HEK293 (cell line): ENCODE data around the gene RCSD1.

Experiments used
- GLI2 ChIP-seq: fragments of 450-650 bp; formaldehyde crosslinking; IDR thresholded peaks from 2 replicates; pipeline ENCODE4; 2017; ENCODE audit warnings: missing biosample characterization, missing genetic modification characterization, low read depth, borderline replicate concordance
- HOXA7 ChIP-seq: sonication (generic); formaldehyde crosslinking; IDR thresholded peaks from 2 replicates; pipeline ENCODE4 v1.8.1; 2022; ENCODE audit warnings: missing genetic modification reagents, borderline replicate concordance
- RBAK ChIP-seq: fragments of 450-650 bp; formaldehyde crosslinking; IDR thresholded peaks from 2 replicates; pipeline ENCODE4 v1.5.1; 2016; ENCODE audit warnings: missing biosample characterization, missing genetic modification characterization
- SALL2 ChIP-seq: fragments of 450-650 bp; formaldehyde crosslinking; IDR thresholded peaks from 2 replicates; pipeline ENCODE4 v1.5.0; 2017; ENCODE audit warnings: missing biosample characterization, mild to moderate bottlenecking, missing genetic modification characterization, borderline replicate concordance
- SETDB1 ChIP-seq: IDR thresholded peaks from one replicate; pipeline ENCODE4 v1.6.1; 2017; ENCODE audit warnings: mild to moderate bottlenecking, low read length, moderate library complexity, mixed read lengths; ENCODE audit not compliant: insufficient read length
- ZBTB17 ChIP-seq: fragments of 450-650 bp; formaldehyde crosslinking; IDR thresholded peaks from 2 replicates; pipeline ENCODE4 v1.5.1; 2016; ENCODE audit warnings: missing biosample characterization, missing genetic modification characterization
- ZBTB20 ChIP-seq: fragments of 450-650 bp; formaldehyde crosslinking; IDR thresholded peaks from 2 replicates; pipeline ENCODE4 v1.5.1; 2016; ENCODE audit warnings: missing biosample characterization, missing genetic modification characterization
- ZEB2 ChIP-seq: fragments of 450-650 bp; formaldehyde crosslinking; IDR thresholded peaks from 2 replicates; pipeline ENCODE4 v1.5.1; 2016; ENCODE audit warnings: missing biosample characterization, missing genetic modification characterization
- ZNF133 ChIP-seq: fragments of 450-650 bp; formaldehyde crosslinking; IDR thresholded peaks from 2 replicates; pipeline ENCODE4 v1.5.1; 2016; ENCODE audit warnings: missing biosample characterization, missing genetic modification characterization
- ZNF16 ChIP-seq: fragments of 450-650 bp; formaldehyde crosslinking; IDR thresholded peaks from 2 replicates; pipeline ENCODE4 v1.5.1; 2016; ENCODE audit warnings: low read depth, missing biosample characterization, missing genetic modification characterization
- ZNF169 ChIP-seq: fragments of 450-650 bp; formaldehyde crosslinking; IDR thresholded peaks from 2 replicates; pipeline ENCODE4 v1.5.1; 2016; ENCODE audit warnings: missing biosample characterization, missing genetic modification characterization
- ZNF174 ChIP-seq: fragments of 450-650 bp; formaldehyde crosslinking; IDR thresholded peaks from 2 replicates; pipeline ENCODE4 v1.5.0; 2017; ENCODE audit warnings: missing biosample characterization, mild to moderate bottlenecking, missing genetic modification characterization
- ZNF184 ChIP-seq: fragments of 450-650 bp; IDR thresholded peaks from 2 replicates; pipeline ENCODE4 v1.5.1; 2018; ENCODE audit warnings: missing biosample characterization, mild to moderate bottlenecking, missing genetic modification characterization
- ZNF2 ChIP-seq: fragments of 450-650 bp; formaldehyde crosslinking; IDR thresholded peaks from 2 replicates; pipeline ENCODE4 v1.5.1; 2016; ENCODE audit warnings: missing biosample characterization, missing genetic modification characterization
- ZNF221 ChIP-seq: fragments of 450-650 bp; formaldehyde crosslinking; IDR thresholded peaks from 2 replicates; pipeline ENCODE4 v1.5.1; 2017; ENCODE audit warnings: missing biosample characterization, missing genetic modification characterization, borderline replicate concordance
- ZNF423 ChIP-seq: fragments of 450-650 bp; formaldehyde crosslinking; IDR thresholded peaks from 2 replicates; pipeline ENCODE4 v1.5.1; 2016; ENCODE audit warnings: missing biosample characterization, missing genetic modification characterization
- ZNF600 ChIP-seq: fragments of 450-650 bp; formaldehyde crosslinking; IDR thresholded peaks from 2 replicates; pipeline ENCODE4 v1.5.1; 2016; ENCODE audit warnings: missing biosample characterization, missing genetic modification characterization
- ZNF626 ChIP-seq: fragments of 450-650 bp; sonication (Bioruptor Pico); formaldehyde crosslinking; IDR thresholded peaks from 2 replicates; pipeline ENCODE4 v1.5.1; 2018; ENCODE audit warnings: missing biosample characterization, missing genetic modification characterization, inconsistent platforms
- ZNF654 ChIP-seq: fragments of 450-650 bp; formaldehyde crosslinking; IDR thresholded peaks from 2 replicates; pipeline ENCODE4 v1.5.1; 2016; ENCODE audit warnings: low read depth, missing biosample characterization, missing genetic modification characterization
- ZNF707 ChIP-seq: fragments of 450-650 bp; formaldehyde crosslinking; IDR thresholded peaks from 2 replicates; pipeline ENCODE4 v1.5.1; 2016; ENCODE audit warnings: missing biosample characterization, missing genetic modification characterization
- ZNF785 ChIP-seq: fragments of 450-650 bp; formaldehyde crosslinking; IDR thresholded peaks from 2 replicates; pipeline ENCODE4 v1.5.1; 2016; ENCODE audit warnings: missing biosample characterization, missing genetic modification characterization
- ZNF792 ChIP-seq: fragments of 450-650 bp; formaldehyde crosslinking; IDR thresholded peaks from 2 replicates; pipeline ENCODE4 v1.5.1; 2016; ENCODE audit warnings: missing biosample characterization, missing genetic modification characterization
- ZXDB ChIP-seq: fragments of 450-650 bp; formaldehyde crosslinking; IDR thresholded peaks from 2 replicates; pipeline ENCODE4 v1.5.1; 2016; ENCODE audit warnings: missing biosample characterization, missing genetic modification characterization
- TF ChIP-seq, protein P1 (sequence below): fragments of 450-650 bp; formaldehyde crosslinking; IDR thresholded peaks from 2 replicates; pipeline ENCODE4 v1.5.1; 2017; ENCODE audit warnings: missing biosample characterization, missing genetic modification characterization
- TF ChIP-seq, protein P2 (sequence below): fragments of 450-650 bp; formaldehyde crosslinking; IDR thresholded peaks from 2 replicates; pipeline ENCODE4 v1.5.0; 2017; ENCODE audit warnings: missing biosample characterization, missing genetic modification characterization, borderline replicate concordance
- TF ChIP-seq, protein P3 (sequence below): fragments of 450-650 bp; formaldehyde crosslinking; IDR thresholded peaks from 2 replicates; pipeline ENCODE4 v1.5.1; 2016; ENCODE audit warnings: missing biosample characterization, missing genetic modification characterization
- TF ChIP-seq, protein P4 (sequence below): fragments of 450-650 bp; formaldehyde crosslinking; IDR thresholded peaks from 2 replicates; pipeline ENCODE4 v1.5.1; 2016; ENCODE audit warnings: missing biosample characterization, missing genetic modification characterization
- TF ChIP-seq, protein P5 (sequence below): fragments of 450-650 bp; IDR thresholded peaks from 2 replicates; pipeline ENCODE4 v1.5.1; 2018; ENCODE audit warnings: missing biosample characterization, mild to moderate bottlenecking, missing genetic modification characterization
- TF ChIP-seq, protein P6 (sequence below): fragments of 450-650 bp; formaldehyde crosslinking; IDR thresholded peaks from 2 replicates; pipeline ENCODE4 v1.5.1; 2016; ENCODE audit warnings: missing biosample characterization, missing genetic modification characterization

The RCSD1 gene

DNA sequence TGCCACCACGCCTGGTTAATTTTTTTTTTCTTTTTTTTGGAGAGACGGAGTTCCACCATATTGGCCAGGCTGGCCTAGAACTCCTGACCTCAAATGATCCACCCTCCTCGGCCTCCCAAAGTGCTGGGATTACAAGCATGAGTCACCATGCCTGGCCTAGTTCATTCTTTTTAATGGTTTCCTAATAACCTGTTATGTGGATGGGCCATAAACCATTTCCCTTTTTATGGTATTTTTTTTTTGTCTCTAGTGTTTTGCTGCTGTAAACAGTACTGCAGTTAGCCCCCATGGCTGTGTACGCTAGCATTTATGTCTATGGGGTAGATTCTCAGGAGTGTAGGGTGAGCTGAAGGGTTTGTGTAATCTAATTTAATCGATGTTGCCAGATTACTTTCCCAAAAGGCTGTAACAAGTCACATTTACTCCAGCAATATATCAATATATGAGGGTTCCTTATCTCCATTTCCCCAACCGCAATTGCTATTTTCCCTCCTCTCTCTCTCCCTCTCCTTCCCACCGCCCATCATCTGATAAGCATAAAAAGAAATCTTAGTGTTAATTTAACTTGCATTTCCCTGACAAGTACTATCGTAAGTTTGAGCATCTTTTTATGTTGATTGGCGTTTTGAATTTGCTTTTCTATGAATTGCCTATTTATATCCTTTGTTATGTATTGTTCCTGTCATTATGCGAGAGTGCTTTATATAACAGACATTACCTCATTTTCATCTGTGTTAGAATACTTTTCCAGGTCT, 28.7 kb downstream of the RCSD1 start (continued):
- TF ChIP-seq, protein P1, sequence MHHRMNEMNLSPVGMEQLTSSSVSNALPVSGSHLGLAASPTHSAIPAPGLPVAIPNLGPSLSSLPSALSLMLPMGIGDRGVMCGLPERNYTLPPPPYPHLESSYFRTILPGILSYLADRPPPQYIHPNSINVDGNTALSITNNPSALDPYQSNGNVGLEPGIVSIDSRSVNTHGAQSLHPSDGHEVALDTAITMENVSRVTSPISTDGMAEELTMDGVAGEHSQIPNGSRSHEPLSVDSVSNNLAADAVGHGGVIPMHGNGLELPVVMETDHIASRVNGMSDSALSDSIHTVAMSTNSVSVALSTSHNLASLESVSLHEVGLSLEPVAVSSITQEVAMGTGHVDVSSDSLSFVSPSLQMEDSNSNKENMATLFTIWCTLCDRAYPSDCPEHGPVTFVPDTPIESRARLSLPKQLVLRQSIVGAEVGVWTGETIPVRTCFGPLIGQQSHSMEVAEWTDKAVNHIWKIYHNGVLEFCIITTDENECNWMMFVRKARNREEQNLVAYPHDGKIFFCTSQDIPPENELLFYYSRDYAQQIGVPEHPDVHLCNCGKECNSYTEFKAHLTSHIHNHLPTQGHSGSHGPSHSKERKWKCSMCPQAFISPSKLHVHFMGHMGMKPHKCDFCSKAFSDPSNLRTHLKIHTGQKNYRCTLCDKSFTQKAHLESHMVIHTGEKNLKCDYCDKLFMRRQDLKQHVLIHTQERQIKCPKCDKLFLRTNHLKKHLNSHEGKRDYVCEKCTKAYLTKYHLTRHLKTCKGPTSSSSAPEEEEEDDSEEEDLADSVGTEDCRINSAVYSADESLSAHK (tag by site-specific recombination): peak; percentile 97
- TF ChIP-seq ZNF423 (tag by site-specific recombination) (peak; percentile 77; the same call in 1 of the 2 replicates), ZNF174 (tag by site-specific recombination) (no peak), ZNF792 (peak; percentile 79), ZBTB20 (tag by site-specific recombination) (peak; percentile 31; the same call in 1 of the 2 replicates), ZNF2 (tag by site-specific recombination) (peak; percentile 96), ZNF626 (no peak), ZNF600 (tag by site-specific recombination) (peak; percentile 65; the same call in 1 of the 2 replicates), ZNF785 (tag by site-specific recombination) (no peak), ZXDB (peak; percentile 98), SALL2 (tag by site-specific recombination) (no peak), ZNF16 (tag by site-specific recombination) (no peak), ZNF707 (tag by site-specific recombination) (no peak), GLI2 (tag by site-specific recombination) (peak; percentile 98), ZBTB17 (peak; percentile 88), RBAK (no peak), ZNF169 (tag by site-specific recombination) (0 out of 2 replicates have a peak, but pooled peaks have one; percentile 26), ZNF654 (tag by site-specific recombination) (no peak), SETDB1 (no peak), ZNF133 (no peak), ZEB2 (tag by site-specific recombination) (peak; percentile 98), ZNF221 (tag by site-specific recombination) (no peak), HOXA7 (no peak), ZNF184 (tag by site-specific recombination) (no peak)
- TF ChIP-seq, protein P2, sequence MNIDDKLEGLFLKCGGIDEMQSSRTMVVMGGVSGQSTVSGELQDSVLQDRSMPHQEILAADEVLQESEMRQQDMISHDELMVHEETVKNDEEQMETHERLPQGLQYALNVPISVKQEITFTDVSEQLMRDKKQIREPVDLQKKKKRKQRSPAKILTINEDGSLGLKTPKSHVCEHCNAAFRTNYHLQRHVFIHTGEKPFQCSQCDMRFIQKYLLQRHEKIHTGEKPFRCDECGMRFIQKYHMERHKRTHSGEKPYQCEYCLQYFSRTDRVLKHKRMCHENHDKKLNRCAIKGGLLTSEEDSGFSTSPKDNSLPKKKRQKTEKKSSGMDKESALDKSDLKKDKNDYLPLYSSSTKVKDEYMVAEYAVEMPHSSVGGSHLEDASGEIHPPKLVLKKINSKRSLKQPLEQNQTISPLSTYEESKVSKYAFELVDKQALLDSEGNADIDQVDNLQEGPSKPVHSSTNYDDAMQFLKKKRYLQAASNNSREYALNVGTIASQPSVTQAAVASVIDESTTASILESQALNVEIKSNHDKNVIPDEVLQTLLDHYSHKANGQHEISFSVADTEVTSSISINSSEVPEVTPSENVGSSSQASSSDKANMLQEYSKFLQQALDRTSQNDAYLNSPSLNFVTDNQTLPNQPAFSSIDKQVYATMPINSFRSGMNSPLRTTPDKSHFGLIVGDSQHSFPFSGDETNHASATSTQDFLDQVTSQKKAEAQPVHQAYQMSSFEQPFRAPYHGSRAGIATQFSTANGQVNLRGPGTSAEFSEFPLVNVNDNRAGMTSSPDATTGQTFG: no peak
- TF ChIP-seq, protein P3, sequence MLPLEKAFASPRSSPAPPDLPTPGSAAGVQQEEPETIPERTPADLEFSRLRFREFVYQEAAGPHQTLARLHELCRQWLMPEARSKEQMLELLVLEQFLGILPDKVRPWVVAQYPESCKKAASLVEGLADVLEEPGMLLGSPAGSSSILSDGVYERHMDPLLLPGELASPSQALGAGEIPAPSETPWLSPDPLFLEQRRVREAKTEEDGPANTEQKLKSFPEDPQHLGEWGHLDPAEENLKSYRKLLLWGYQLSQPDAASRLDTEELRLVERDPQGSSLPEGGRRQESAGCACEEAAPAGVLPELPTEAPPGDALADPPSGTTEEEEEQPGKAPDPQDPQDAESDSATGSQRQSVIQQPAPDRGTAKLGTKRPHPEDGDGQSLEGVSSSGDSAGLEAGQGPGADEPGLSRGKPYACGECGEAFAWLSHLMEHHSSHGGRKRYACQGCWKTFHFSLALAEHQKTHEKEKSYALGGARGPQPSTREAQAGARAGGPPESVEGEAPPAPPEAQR (tag by site-specific recombination): no peak
- TF ChIP-seq, protein P4, sequence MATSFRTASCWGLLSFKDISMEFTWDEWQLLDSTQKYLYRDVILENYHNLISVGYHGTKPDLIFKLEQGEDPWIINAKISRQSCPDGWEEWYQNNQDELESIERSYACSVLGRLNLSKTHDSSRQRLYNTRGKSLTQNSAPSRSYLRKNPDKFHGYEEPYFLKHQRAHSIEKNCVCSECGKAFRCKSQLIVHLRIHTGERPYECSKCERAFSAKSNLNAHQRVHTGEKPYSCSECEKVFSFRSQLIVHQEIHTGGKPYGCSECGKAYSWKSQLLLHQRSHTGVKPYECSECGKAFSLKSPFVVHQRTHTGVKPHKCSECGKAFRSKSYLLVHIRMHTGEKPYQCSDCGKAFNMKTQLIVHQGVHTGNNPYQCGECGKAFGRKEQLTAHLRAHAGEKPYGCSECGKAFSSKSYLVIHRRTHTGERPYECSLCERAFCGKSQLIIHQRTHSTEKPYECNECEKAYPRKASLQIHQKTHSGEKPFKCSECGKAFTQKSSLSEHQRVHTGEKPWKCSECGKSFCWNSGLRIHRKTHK: no peak
- TF ChIP-seq, protein P5, sequence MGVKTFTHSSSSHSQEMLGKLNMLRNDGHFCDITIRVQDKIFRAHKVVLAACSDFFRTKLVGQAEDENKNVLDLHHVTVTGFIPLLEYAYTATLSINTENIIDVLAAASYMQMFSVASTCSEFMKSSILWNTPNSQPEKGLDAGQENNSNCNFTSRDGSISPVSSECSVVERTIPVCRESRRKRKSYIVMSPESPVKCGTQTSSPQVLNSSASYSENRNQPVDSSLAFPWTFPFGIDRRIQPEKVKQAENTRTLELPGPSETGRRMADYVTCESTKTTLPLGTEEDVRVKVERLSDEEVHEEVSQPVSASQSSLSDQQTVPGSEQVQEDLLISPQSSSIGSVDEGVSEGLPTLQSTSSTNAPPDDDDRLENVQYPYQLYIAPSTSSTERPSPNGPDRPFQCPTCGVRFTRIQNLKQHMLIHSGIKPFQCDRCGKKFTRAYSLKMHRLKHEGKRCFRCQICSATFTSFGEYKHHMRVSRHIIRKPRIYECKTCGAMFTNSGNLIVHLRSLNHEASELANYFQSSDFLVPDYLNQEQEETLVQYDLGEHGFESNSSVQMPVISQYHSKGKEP: peak; percentile 92
- TF ChIP-seq, protein P6, sequence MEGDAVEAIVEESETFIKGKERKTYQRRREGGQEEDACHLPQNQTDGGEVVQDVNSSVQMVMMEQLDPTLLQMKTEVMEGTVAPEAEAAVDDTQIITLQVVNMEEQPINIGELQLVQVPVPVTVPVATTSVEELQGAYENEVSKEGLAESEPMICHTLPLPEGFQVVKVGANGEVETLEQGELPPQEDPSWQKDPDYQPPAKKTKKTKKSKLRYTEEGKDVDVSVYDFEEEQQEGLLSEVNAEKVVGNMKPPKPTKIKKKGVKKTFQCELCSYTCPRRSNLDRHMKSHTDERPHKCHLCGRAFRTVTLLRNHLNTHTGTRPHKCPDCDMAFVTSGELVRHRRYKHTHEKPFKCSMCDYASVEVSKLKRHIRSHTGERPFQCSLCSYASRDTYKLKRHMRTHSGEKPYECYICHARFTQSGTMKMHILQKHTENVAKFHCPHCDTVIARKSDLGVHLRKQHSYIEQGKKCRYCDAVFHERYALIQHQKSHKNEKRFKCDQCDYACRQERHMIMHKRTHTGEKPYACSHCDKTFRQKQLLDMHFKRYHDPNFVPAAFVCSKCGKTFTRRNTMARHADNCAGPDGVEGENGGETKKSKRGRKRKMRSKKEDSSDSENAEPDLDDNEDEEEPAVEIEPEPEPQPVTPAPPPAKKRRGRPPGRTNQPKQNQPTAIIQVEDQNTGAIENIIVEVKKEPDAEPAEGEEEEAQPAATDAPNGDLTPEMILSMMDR (tag by site-specific recombination): no peak
